ENCODE data around the gene UBXN10.

Gene UBXN10

DNA sequence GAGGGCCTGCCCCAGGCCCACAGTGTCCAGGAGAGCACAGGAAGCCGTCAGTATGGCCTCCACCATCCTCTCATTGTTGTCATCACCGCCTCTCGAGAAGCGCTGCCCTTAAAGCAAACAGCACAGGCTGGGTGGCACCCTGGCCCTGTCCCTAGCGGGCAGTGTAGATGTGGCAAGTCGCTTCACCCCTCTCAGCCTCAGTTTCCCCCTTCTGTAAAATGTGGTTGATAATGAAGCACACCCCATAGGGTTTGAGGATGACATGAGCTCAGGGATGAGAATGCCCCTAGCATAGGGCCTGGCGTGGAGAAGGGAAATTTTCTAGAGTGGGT, 33.3 kb upstream of the UBXN10 start:
- no peak for DNase-seq

GRCh38 chr1:20153000-20153418, 32.9 kb upstream of the UBXN10 start:
- no peak for DNase-seq

DNA sequence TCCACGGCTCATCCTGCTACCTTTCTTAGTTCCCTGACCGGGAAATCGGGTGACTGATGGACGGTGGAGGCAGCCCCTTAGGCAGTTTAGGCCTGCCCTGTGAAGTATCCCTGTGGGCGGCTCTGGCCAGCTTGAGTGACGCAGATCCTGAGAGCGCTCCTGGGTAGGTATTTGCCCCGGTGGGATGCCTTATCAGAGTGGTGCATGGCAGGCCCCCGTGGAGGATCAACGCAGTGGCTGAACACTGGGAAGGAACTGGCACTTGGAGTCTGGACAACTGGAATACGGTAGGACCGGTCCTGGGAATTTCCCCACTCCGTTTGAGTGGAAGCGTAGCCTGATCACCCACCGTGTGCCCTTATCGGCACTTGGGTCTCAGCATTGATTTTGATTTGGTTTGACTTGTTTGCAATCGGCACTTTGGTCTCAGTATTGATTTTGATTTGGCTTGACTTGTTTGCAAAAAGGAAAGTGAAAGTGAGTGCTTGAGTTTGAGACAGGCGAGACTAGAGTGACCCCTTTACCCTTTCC, 31.5 kb upstream of the UBXN10 start:
- no peak for DNase-seq

- no peak for DNase-seq
These were observed 27.4 kb upstream of the UBXN10 start for GRCh38 chr1:20158358-20159070.

GRCh38 chr1:20160034-20160433, 25.9 kb upstream of the UBXN10 start:
- DNase-seq = no peak

DNA sequence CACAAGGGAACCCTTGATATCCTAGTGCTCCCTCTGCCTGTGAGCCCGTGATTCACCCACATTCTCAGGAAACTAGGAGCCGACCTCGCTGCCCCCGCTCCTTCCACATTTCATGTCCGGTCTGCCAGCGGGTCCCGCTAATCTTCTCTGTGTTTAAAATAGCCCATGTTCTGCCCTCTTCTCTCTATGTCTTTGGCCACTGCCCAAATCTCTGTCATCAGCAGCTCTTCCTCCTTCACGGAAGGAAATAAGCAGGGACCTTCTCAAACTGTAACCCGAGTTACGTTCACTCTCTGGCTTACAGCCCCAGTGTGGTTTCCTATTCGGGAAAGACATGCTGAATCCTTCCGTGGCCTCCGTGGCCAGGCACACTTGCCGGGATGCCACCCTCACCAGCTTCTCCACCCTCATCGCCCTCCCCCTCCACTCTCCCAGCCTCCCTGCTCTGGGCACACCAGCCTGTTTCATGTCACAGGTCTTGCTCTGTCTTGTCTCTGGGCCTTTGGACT, 21.1 kb upstream of the UBXN10 start:
- DNase-seq = no peak

DNA sequence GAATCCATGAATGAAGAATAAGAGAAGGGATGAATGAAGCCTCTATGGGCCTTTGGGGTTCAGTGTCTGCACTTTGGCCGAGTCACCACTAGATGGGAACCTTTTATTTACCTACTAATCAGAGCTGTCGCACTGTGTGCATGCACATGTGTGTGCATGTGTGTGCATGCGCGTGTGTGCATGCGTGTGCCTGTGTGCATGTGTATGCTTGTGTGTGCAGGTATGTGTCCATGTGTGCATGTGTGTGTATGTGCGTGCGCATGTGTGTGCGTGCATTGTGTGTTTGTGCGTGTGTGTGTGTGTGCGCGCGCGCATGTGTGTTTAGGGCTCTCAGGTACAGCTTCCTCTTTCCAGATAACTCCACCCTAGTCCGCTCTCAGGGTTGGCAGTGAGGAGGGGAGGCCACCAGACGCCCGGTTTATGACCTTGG, 20.4 kb upstream of the UBXN10 start:
- DNase-seq = peak in 1 of 2 experiments; percentile 32

- DNase-seq = no peak
These were observed 19.8 kb upstream of the UBXN10 start for GRCh38 chr1:20166051-20166450.

DNA sequence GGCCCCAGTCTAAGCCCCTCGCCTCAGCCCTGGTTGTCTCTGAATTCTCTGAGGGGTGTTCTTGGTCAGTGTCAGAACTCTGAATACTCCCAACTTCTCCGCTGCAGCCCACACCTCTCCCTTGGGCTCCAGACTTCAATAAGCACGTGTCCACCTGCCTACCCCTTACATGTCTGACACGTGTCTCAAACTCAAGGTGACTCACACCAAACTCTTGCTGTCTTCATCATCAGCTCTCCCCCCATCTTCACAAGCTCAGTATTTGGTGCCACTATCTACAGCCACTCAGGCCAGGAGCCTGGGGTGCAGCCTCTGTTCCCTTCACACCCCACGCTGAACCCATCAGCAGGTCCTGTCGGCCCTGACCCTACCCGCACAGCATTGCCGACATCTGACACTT, 18.8 kb upstream of the UBXN10 start:
- DNase-seq = no peak

DNA sequence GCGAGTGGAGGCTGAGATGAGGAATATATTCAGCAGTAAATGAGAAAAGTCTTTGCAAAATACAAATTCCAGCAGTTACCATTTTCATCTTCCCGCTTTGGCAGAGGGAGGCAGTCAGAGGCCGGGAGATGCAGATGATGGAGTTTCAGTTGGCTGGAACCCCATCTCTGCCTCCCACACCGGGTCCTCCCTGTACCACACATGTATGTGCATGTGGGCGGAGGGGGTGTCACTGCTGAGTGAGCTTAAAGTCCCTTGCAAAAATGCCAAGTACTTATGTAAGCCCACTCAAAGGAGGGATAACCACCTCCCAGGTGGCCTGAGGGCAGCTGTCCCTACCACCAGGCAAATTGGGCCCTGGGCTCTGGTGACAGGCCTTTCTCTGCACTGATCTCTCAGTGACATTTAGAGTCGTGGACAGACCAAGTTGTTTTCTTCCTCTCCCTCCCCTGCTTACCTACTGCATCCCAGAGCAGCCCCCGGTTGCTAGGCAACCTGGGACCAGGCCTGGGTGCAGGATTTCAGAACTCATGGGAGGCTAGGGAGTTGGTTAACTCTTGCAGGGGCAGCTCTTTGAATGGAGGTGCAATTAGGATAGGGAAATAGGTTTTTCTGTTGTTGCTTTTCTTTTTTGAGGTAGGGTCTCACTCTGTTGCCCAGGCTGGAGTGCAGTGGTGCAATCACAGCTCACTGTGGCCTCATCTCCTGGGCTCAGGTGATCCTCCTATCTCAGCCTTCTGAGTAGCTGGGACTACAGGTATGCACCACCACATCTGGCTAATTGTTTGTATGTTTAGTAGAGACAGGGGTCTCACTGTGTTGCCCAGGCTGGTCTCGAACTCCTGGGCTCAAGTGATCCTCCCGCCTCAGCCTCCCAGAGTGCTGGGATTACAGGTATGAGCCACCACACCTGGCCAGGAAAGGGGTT, 17.1 kb upstream of the UBXN10 start:
- peak; percentile 30 to 69 for DNase-seq

GRCh38 chr1:20169932-20170331, 16.0 kb upstream of the UBXN10 start:
- DNase-seq = no peak

DNA sequence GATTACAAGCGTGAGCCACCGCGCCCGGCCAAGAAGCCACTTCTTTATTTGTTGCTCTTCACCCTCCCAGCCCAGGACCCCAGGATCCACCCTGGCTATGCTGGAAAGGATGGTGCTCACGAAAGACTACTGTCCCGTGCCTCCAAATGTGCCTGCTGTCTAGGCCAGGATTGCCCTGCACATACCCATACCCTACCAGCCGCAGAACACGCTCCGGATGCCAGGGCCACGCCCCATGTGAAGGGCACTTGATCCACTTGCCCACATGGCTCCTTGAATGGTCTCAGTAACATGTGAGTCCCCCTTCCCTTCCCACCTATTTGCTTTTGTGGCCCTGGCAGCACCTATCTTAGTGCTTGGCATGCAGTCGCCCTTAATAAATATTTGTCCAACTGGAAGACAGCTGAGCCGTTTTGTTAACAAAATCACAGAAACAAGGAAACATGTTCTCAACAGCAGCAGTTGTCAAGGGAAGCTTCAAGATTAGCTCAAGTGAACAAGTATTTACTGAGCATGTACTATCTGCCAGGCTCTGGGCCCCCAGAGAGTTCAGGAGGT, 13.8 kb upstream of the UBXN10 start:
- DNase-seq = no peak

- peak in 1 of 2 experiments; percentile 31 for DNase-seq
These were observed 10.8 kb upstream of the UBXN10 start for GRCh38 chr1:20174937-20175666.

DNA sequence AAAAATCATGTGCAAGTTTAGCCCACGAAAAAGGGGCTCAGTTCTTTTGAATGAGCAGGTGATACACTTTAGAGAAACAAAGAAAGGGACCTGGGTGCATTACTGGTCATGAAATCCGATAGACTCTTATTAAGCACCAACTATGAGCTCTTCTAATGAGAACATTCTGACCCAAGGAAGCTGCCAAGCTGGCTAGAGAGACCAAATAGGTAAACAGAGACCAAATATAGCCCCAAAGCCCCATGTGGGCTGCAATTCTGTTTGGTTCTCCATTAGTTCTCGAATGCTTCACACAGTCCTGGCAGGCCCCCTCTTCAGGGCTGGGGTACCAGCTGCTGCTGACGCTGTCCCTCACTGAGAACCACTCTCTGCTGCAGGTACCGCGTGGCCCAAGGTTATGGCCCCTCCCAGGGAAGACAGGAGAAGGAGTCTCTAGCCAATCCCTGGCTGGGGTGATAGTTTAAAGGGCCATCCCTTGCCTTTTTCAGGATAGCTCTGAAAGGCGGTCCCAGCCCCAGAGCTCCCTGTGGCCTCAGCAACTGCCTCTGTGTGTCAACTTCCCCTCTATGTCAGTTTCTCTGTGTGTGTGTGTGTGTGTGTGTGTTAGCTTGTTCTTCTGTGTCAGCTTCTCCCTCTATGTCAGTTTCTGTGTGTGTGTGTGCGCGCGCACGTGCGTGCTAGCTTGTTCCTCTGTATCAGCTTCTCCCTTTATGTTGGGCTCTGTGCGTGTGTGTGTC, 7.1 kb upstream of the UBXN10 start:
- DNase-seq = no peak

DNA sequence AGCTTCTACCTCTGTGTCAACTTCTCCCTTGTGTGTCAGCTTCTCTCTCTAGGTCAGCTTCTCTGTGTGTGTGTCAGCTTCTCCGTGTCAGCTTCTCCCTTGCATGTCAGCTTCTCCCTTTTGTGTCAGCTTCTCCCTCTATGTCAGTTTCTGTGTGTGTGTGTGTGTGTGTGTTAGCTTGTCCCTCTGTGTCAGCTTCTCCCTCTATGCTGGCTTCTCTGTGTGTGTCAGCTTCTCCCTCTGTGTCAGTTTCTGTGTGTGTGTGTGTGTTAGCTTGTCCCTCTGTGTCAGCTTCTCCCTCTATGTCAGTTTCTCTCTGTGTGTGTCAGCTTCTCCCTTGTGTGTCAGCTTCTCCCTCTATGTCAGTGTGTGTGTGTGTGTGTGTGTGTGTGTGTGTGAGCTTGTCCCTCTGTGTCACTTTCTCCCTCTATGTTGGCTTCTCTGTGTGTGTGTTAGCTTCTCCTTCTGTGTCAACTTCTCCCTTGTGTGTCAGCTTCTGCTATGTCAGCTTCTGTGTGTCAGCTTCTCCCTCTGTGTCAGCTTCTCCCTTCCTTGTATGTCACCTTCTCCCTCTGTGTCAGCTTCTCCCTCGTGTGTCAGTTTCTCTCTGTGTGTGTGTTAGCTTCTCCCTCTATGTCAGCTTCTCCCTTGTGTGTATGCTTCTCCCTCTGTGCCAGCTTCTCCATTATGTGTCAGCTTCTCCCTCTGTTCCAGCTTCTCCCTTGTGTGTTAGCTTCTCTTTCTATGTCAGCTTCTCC, 6.3 kb upstream of the UBXN10 start:
- no peak for DNase-seq

DNA sequence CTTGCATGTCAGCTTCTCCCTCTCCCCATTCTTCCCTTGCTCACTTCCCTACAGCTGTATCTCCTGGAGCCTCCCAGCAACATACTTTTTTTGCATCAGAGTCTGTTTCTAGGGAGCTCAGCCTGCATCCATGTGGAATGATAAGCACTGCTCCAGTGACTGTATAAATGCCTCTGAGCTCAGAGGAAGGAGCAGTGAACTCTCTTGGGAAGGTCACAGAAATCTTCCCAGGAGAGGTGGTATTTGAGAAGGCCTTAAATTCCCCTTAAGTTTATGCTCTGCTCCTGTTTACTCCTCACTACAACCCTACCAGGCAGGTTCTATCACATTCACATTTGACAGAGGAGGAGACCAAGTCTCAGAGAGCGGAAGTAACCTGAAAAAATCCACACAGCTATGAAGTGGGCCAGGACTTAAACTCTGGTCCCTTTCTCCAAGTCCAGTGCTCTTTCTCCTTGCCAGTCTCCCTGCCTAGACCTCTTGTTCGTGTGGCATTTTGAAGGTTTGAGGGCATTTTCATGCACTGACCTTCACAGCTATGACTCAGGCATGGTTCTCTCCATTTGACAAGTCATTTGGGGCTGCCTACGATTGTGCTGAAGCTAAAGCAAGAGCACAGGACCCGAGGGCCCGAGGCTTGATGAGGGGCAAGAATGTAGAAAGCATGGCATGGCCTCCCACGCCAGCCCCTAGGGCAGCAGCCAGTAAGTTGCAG, 5.6 kb upstream of the UBXN10 start:
- no peak for DNase-seq

GRCh38 chr1:20180844-20181207, 5.1 kb upstream of the UBXN10 start:
- no peak for DNase-seq

- no peak for DNase-seq
These were observed 3.5 kb upstream of the UBXN10 start for GRCh38 chr1:20182415-20182814.

GRCh38 chr1:20183035-20183434, 2.9 kb upstream of the UBXN10 start:
- DNase-seq = no peak

DNA sequence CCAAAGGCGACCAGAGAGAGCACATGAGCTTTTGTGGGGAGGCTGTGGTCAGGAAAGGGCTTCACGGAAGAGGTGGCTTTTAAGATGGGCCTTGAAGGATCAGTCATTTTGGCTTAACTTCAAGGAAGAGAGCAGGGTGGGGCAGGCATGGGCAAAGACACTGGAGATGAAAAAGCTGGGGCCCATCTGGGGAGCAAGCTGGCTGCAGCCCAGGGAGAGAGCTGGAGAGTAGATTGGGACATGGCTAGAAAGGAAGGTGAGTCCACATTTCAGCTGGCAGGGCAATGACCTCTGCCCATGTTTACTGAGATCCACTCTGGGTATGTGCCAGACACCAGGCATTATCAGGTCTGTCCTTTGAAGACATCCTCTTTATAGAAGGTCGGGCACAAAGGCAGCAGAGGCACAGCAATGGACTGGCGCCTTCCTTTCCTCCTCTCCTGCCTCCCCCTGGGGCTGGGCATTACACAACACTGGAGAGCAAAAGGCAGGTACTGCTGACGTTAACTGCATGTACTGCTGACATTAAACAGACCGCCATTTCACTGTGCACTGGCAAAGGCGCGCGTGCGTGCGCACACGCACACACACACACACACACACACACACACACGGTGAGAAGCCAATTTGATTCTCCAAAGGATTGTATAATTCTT, 2.2 kb upstream of the UBXN10 start:
- no peak for DNase-seq
